GM19395 (cell line): ENCODE results near the gene ARHGEF4.
"Not testable (repeated sequence)": the region's sequence is repeated elsewhere in the genome, so short reads cannot be mapped to it uniquely, and the experiment has no call there.

Experiments
- ATAC-seq: cut with Tn5 transposase; IDR thresholded peaks from one replicate; pipeline ENCODE4 v1.9.1; 2021; ENCODE audit warnings: mild to moderate bottlenecking, moderate library complexity; ENCODE audit not compliant: unreplicated experiment

ARHGEF4 gene

DNA sequence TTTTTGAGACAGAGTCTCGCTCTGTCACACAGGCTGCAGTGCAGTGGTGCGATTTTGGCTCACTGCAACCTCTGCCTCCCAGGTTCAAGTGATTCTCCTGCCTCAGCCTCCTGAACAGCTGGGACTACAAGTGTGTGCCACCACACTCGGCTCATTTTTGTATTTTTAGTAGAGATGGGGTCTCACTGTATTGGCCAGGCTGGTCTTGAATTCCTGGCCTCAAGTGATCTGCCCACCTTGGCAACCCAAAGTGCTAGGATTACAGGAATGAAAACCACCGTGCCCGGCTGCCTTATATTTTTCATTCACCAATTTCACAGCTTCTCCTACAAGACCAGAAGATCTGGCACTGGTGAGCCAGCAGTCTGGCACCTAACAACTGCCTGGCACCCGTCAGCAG lies 231.5 kb downstream of the ARHGEF4 start:
- ATAC-seq = not testable (repeated sequence)

DNA sequence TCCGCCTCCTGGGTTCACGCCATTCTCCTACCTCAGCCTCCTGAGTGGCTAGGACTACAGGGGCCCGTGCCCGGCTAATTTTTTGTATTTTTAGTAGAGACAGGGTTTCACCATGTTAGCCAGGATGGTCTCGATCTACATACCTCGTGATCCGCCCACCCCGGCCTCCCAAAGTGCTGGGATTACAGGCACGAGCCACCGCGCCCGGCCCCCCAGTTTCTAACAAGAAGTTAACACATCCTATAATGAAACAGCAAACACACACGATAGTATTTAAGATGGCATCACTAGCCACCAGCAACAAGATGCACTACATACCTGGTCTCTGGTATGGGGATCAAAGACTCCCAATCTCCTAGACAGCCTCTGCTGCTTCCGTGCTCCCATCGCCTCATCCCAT lies 238.9 kb downstream of the ARHGEF4 start:
- ATAC-seq = not testable (repeated sequence)

DNA sequence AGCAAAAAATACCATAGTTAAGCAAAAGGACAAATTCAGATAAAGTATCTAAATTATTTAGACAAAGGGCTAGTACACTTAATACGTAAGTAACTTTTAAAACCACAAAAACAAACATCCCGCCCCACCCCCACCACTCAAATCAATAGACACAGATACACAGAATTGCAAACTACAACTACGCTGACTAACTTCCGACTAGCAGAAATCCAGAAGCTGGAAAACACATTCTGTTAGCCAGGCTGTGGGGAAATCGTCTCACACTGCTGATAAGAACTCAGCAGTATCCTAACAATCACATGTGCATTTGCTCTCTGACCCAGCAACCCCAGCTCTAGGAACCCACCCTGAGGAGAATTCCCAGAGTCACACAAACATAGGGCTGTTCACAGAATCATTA lies 240.0 kb downstream of the ARHGEF4 start:
- ATAC-seq = no peak

DNA sequence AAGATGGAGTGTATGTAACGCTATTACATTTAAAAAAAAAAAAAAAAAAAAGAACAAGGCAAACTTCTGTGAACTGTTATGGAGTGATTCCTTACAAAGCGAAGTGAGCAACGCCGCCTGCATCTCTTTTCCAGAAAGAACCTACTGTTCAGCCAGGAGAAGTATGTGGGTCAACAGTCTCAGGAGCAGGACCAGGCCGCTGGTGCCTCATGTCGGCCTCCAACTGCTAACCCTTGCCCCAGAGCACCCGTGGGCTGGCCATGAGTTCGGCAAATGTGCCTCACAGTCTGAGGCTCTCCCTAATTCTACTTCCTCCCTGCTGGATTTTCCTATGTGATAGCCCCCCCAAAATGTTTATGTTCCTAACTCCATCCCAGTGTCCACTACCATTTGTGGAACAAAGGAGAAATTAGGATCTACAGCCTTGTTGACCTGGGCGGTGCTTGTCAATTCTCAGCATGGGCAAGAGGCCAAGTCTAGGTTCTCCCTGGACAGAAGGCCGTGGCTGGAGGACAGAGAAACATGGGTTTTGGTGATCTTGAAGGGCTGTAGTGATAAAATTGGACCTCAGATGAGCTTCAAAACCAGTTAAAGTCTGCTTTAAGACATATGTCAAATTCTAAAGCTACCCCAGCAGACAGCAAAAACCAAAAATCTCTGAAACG lies 240.6 kb downstream of the ARHGEF4 start:
- no peak for ATAC-seq

DNA sequence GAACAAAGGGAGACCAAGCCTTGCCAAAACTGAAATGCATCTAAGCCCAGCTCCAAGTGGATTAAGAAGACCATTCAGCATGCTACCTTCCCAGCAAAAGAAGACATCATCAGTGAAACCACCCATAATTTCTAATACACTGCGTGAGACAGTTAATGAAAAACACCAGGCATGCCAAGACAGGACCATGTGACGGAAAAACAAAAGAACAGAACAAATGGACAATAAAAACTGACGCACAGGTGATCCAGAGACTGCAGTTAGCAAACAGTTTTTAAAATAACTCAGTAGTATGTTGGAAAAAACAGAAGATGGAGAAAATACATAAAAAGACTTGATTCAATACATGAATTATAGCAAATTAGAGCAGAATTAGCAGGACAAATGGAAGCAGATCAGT lies 241.3 kb downstream of the ARHGEF4 start:
- no peak for ATAC-seq

DNA sequence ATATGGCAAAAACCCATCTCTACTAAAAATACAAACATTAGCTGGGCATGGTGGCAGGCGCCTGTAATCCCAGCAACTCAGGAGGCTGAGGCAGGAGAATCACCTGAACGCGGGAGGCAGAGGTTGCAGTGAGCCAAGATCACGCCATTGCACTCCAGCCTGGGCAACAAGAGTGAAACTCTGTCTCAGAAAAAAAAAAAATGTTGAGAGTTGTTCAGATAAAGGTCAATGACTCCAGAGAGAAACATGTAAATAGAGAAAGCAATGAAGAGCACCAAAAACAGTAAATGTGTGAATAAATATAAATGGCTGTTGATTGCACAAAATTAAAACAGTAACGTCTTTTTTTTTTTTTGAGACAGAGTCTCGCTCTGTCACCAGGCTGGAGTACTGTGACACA lies 243.2 kb downstream of the ARHGEF4 start:
- not testable (repeated sequence) for ATAC-seq

DNA sequence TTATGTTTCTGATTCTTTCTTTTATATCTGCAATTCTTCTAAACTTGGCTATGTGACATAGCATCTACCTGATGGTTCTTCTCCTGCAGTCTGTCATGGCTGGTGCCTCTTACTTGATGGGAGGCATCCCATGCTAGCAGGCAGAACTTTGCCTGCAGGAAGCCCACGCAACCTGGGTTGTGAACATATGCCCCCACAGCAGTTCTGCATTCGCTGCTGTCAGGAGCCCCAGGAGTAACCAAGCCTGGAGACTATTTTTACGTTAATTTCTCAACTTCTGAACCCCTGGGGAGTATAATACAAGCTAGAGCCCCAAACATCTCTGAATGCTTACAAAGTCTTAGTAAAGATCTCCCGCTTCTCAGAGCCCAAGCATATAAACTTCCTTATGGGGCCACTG lies 244.5 kb downstream of the ARHGEF4 start:
- no peak for ATAC-seq

DNA sequence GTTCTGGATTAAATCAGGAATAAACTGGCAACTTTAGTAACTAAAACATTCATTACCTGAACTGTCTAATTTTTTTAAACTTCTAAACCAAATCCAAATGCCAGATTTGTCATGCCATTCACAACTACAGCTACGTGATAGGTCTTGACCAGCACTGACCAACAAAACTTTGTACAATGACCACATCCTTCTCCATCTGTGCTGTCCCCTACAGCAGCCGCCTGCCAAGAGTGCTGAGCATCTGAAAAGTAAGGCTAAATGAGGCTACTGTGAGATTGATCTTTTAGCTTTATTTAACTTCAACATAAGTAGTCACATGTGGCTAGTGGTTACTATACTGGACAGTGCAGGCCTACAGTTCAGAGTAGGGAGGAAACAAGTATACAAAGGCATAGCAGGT lies 248.9 kb downstream of the ARHGEF4 start:
- no peak for ATAC-seq

DNA sequence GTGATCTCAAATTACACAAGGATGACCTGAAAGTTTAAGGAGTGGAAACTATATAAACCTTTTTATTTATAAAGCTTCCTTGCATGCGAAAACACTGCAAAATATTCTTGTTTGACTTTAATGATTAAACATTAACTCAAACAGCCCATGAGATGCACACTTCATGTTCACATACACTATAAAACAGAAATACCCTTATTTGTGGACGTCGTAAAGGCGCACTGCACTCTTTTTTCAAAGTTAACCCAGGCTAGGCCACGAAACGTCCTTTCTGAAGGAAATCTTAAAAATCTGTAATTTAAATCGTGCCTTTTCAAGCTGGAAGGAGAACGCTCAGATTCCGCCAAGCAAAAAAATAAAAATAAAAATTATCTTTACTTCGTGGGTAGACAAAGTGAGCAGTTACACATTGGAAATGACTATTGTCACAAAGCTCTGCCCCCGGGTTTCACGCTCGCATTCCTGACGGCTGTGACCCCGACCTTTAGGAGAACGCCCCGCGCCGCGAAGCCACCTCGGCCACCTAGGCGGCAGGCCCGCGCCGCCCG lies 255.8 kb downstream of the ARHGEF4 start:
- no peak for ATAC-seq

DNA sequence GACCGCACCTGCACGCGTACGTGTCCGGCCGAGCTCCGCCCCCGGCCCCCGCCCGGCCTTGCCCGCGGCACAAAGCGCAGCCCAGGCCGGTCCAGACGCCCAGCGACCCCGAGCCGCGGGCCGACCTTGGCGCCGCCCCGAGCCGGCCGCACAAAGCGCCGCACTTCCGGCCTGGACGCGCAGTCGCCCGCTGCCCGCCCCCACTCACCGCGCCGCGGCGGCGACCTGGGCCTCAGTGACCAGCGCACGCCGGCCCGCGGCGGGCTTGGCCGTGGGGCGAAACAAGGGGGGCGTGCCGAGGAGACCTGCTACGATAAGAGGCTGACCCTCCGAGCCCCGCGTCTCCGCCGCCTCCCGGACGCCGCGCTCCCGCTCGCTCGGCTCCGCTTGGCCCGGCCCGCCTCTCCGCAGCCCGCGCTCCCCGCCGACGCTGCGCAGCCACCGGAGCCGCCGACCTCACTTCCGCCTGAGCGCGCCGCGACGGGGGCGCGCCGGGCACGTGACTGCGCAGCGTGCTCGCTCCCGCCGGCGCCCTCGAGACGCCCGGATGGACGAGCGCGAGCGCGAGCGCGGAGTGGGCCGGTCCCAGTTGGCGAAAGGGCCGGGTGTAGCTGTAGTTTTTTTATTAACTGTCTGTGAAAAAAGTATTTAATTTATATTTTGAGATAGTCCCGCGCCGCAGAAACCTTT lies 256.4 kb downstream of the ARHGEF4 start, which contains the start of gene FAM168B:
Gene FAM168B, minus strand, starts transcription at position 455 of the 690 bp plus-strand sequence. CDS start 10,814 bp downstream, outside the sequence.
- peak; percentile 83 for ATAC-seq

DNA sequence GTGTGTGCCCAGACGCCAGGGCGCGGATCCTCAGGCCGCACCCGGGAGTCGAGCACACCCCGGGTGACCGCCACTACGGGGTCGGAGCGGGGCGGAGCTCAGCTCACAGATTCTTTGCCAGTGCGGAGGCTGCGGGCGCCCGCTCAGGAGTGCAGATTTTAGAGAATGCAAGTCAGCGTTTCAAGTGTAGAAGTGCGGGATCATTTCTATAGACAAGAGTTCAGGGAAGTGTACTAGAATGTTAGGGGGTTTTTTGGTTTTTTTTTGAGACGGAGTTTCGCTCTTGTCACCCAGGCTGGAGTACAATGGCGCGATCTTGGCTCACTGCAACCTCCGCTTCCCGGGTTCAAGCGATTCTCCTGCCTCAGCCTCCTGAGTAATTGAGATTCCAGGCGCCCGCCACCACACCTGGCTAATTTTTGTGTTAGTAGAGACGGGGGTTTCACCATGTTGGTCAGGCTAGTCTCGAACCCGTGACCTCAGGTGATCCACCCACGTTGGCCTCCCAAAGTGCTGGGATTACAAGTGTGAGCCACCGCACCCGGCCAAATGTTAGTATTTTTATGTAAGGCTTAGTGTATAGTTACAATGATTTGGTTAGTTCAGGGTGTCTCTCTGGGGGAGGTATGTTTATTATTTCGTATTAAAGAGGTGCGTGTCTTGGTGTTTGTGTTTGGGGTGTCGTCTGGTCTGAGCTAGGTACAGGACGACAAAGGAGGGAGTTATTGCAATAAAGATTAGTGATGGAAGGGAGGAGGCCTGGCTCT lies 257.2 kb downstream of the ARHGEF4 start:
- ATAC-seq = peak; percentile 81

DNA sequence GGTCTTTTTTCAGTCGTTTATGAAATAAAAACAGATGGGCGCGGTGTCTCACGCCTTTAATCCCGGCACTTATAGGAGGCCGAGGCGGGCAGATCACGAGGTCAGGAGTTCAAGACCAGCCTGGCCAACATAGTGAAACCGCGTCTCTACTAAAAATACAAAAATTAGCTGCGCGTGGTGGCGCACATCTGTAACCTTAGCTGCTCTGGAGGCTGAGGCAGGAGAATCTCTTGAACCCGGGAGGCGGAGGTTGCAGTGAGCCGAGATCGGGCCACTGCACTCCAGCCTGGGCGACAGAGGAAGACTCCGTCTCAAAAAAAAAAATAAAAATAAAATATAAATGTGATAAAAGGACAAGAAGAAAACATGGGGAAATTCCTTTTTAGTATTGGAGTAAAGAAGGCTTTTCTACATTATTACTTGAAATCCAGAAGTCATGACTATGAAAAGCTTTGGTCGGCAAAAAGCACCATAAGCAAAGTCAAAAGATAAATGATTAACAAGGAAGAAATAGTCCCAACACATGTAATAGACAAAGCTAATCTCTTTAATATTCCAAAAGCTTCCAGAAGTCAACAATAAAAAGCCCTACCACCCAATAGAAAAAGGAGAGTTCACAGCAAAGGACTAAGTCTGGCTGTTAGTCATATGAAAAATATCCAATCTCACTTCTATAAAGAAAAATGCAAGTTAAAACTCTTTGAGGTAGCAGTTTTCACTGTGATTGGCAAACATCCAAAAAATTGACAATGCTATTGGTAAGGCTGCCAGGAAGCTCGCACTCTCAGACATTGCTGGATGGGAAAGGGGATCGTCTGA lies 258.0 kb downstream of the ARHGEF4 start:
- no peak for ATAC-seq
